HG02885 (cell line): Measurements from ENCODE around the gene SCUBE1.
A peak's percentile ranks its signal among the peaks of the same experiment; 100 is the strongest.

Source experiments
- ATAC-seq: cut with Tn5 transposase; IDR thresholded peaks from one replicate; pipeline ENCODE4 v1.9.1; 2021; ENCODE audit warnings: mild to moderate bottlenecking; ENCODE audit not compliant: unreplicated experiment, poor library complexity

The SCUBE1 gene

GRCh38 chr22:43187171-43188099 is 155.7 kb downstream of the SCUBE1 start:
- peak; percentile 85 for ATAC-seq

GRCh38 chr22:43186272-43187170 is 156.7 kb downstream of the SCUBE1 start, which contains the start of gene TTLL12:
Gene TTLL12, minus strand, starts transcription at chr22:43187134. Its CDS starts 65 bp downstream, at chr22:43187069.
- peak; percentile 63 for ATAC-seq

GRCh38 chr22:43185860-43186261 is 157.3 kb downstream of the SCUBE1 start:
- no peak for ATAC-seq

GRCh38 chr22:43183496-43184277 is 159.5 kb downstream of the SCUBE1 start:
- no peak for ATAC-seq

GRCh38 chr22:43182726-43183125 is 160.4 kb downstream of the SCUBE1 start:
- no peak for ATAC-seq

- no peak for ATAC-seq
Measured at GRCh38 chr22:43182118-43182517, 161.1 kb downstream of the SCUBE1 start.

GRCh38 chr22:43181321-43182076 is 161.7 kb downstream of the SCUBE1 start:
- no peak for ATAC-seq

DNA sequence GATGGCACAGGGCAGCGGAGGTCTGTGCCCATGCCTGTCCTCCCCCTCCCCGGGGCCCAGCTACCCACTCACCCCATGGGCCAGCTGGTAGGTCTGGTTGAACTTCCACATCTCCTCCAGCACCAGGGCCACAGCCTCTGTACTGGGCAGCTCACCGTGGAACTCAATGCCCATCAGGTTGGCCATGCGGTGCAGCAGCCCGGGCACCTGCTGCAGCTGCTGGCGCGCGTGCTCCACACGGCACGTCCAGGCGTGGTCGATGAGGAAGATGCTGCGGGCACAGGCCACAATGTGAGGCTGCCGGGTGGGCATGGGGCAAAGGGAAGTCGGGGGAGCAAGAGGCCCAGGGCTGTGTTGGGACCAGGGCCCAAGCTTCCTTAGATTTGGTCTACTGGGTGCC is 162.5 kb downstream of the SCUBE1 start:
- ATAC-seq: no peak

- no peak for ATAC-seq
Measured at GRCh38 chr22:43179911-43180195, 163.3 kb downstream of the SCUBE1 start.

DNA sequence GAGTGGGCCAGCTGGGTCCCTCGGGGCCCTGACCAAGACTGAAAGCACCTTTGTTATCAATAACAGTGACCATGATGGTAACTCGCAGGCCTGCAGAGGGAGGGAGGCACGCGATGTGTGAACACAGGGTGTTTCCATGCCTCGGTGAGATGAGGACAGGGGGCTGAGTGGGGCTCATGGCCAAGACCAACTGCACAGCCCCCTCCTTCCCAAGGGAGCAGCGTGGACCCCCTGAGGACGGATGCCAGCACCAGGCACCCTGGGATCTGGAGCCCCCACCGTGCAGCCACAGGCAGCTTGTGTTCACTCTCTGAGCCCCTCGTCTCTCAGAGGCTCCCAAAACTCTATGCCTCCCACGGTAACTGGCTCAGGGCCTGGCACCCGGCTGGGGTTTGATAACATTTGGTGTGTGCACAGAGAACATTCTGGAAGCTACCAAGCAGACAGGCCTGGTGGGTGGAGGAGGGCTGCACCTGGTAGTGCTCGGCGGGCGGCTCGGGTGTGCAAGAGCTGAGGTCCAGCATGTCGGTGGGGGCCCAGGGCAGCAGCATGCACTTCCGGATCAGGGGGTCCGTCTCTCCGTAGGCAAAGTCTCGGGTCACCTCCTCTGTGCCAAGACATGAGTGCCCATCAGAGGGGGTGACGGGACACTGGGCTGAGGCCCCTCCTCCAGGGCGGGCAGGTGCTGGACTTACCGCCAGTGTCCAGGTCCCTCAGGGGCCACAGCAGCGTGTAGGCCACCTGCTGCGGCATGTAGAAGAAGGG is 163.8 kb downstream of the SCUBE1 start:
- ATAC-seq: no peak

DNA sequence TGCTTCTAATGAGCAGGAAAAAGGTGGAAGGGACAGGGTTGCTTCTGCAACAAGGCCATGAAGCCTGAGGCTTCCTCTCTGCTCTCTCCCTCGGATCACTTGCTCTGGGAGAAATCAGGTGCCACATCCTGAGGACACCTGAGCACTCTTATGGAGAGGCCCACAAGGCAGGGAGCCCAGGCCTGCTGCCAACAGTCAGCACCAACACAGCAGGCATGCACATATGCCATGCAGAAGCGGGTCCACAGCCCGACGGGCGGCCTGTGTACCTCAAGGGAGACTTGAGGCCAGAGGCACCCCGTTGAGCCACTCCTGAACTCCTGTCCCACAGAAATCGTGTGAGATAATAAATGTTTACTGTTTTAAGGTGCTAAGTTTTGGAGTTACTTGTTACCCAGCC is 165.7 kb downstream of the SCUBE1 start:
- ATAC-seq: no peak

- no peak for ATAC-seq
Measured at GRCh38 chr22:43176090-43176489, 167.1 kb downstream of the SCUBE1 start.

DNA sequence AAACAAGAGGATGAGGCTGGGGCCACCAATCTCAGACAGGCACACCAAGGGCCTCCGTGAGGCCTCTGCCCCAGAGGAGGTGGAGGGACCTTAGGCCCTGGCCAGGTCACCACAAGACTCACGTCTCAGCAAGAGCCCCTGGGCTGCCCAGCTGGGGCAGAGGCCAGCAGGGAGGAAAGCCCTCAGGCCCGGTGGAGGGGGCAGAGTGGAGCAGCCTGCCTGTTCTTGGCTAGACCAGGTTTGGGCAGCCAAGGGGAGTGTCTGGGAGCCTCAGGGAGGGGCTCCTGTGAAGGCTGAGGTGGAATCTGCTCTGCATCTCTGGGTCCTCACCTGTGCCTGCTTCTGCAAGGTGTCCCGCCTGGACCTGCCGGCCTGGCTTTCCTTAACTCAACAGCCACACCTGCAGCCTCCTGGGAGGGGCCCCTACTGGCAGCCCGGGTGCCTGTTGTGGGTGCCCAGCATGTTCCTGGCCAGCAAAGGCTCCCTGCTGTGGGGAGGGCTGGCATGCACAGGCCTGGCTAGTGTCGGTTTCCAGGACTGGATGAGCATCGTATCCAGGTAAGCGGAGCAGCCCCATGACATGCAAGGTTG is 168.1 kb downstream of the SCUBE1 start:
- ATAC-seq: no peak

GRCh38 chr22:43173976-43174720 is 169.0 kb downstream of the SCUBE1 start:
- no peak for ATAC-seq

DNA sequence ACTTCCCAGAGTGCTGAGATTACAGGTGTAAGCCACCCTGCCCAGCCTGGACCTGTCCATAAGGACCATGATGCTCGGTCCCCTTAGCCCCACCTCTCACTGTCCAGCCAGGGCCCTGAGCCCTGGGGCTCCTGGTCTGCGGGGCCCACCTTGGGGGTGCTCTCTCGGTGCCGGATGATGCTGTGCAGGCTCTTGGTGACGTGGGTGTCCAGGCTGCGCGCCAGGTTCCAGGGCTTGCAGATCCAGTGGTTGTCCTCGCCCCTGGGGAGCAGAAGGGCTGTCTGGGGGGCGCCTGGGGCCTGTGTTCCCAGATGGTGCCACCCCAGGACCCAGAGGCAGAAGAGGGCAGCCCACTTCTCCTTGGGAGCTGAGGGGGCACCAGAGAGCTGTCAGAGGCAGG is 169.6 kb downstream of the SCUBE1 start:
- no peak for ATAC-seq

GRCh38 chr22:43172191-43172590 is 171.0 kb downstream of the SCUBE1 start:
- ATAC-seq: no peak

DNA sequence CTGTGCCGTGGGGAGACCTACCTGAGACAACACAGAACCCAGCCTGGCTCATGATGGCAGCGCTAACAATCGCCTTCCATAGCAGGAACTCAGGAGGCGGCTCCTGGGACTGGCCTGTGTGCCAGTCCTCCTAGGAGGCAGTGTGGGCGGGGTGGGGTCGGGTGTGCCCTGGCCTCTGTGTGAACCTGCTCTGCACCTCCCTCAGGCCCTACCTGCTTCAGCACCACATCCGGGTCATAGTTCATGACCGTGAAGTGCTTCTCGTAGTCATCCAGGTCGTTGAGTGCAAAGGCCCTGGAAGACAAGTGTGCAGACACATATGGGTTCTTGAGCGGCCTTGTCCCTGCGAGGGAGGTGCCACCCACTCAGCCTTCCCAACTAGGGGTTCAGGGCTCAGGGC is 171.6 kb downstream of the SCUBE1 start:
- ATAC-seq: no peak

DNA sequence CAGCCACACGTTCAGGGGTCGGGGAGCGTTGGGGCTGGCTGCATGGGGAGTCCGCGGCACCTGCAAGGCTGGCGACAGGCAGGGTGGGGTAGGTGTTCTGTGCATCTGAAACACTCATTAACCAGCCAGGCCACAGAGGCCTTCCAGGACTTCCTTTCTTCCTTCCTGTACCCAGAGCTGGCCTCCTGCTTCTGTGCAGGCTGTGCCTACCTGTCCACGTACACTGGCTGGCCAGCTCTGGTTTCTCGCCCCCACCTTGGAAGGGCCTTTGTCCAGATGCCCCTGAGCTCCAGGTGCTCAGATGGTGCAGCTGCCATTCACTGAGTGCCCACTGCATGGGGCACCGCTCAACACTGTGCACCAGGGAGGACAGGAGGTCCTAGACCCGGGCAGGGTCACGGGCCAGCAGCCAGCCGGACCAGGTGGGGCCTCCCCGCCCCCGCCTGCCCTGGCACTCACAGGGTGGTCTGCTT is 172.1 kb downstream of the SCUBE1 start:
- ATAC-seq: no peak
